ENCODE measurements around the gene SLC4A2. TPM values are rescaled to one million over a fixed set of nuclear protein-coding genes. Genes with fewer than 3 reads are reported as not detected.
"Not testable (repeated sequence)": the region's sequence is repeated elsewhere in the genome, so short reads cannot be mapped to it uniquely, and the experiment has no call there.

The SLC4A2 gene
- total RNA-seq, 4 donors from 2014 or later, result 74.3 to 111 (median 91.4) TPM

DNA sequence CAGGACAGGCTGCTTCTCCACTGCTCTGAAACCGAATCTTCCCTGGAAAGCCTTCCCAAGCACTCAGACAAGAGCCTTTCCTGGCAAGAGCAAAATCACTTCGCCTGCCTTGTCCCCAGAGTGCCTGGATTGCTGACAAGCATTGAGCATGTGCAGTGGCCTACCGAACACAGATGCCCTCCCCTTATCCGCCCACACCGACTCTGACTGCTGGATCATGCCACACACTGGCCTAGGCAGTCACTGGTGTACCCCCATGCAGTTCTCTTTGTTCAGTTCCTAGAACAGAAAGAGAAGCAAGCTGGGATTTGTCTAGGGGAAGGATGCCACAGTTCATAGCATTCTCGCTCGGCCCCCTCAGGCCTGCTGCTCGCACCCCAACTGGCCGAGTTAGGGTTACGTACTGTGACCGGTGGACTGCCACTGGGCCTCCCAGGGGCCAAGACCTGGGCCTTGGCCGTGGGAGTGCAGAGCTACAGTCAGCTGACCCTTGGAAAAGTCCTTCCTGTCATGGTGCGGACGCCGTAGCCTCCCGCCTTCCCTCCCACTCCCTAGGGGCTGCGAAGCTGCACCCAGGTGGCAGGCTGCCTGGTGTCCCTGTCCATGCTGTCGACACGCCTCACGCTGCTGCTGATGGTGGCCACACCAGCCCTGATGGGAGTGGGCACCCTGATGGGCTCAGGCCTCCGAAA lies 24.2 kb upstream of the SLC4A2 start:
- DNase-seq (ENCODE audit: low spot score in 2 of 2), result no peak
- 62 to 74% methylated on average over 12 to 19 of the region's 21 CpGs for WGBS, 2 donors
- Histone ChIP-seq H3K36me3 (peaks cover 0 to 81% (median 0%) of the 10 kb centered on the region in 3 donors), H3K9me3 (no peaks in the 10 kb centered on the region), H3K27me3 (no peaks in the 10 kb centered on the region), H3K4me3 (no peak overlapping the region), H3K27ac (peak overlapping the region in 3 of 4 donors; percentile 4 to 73 (median 67)), H3K4me1 (peaks cover 0 to 27% (median 9%) of the 10 kb centered on the region in 4 donors)
- TF ChIP-seq EP300 (IDR thresholded peaks at IDR 0.05) (no peak), POLR2A (IDR thresholded peaks at IDR 0.05) (no peak)
- TF ChIP-seq, protein P1, sequence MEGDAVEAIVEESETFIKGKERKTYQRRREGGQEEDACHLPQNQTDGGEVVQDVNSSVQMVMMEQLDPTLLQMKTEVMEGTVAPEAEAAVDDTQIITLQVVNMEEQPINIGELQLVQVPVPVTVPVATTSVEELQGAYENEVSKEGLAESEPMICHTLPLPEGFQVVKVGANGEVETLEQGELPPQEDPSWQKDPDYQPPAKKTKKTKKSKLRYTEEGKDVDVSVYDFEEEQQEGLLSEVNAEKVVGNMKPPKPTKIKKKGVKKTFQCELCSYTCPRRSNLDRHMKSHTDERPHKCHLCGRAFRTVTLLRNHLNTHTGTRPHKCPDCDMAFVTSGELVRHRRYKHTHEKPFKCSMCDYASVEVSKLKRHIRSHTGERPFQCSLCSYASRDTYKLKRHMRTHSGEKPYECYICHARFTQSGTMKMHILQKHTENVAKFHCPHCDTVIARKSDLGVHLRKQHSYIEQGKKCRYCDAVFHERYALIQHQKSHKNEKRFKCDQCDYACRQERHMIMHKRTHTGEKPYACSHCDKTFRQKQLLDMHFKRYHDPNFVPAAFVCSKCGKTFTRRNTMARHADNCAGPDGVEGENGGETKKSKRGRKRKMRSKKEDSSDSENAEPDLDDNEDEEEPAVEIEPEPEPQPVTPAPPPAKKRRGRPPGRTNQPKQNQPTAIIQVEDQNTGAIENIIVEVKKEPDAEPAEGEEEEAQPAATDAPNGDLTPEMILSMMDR (IDR thresholded peaks at IDR 0.05), result no peak

DNA sequence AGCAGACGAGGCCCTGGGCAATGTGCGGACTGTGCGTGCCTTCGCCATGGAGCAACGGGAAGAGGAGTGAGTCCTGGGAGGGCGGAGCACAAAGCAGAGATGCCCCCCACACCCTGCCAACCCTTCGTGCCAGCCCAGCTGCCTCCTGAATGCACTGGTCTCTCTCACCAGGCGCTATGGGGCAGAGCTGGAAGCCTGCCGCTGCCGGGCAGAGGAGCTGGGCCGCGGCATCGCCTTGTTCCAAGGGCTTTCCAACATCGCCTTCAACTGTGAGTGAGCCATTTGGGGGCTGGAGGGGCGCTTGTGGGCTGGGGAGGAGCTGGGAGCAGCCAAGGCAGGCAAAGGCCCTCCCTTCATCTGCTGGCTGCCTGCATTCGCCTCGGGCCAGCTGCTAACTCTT lies 23.5 kb upstream of the SLC4A2 start:
- Histone ChIP-seq H3K36me3 (peaks cover 0 to 79% (median 0%) of the 10 kb centered on the region in 3 donors), H3K27me3 (no peaks in the 10 kb centered on the region), H3K4me1 (peaks cover 0 to 27% (median 9%) of the 10 kb centered on the region in 4 donors), H3K27ac (peak overlapping the region in 1 of 4 donors; percentile 73), H3K9me3 (no peaks in the 10 kb centered on the region), H3K4me3 (no peak overlapping the region)
- WGBS, 2 donors, result 91 to 93% methylated on average over 8 to 17 of the region's 17 CpGs
- no peak for DNase-seq (ENCODE audit: low spot score in 2 of 2)
- TF ChIP-seq EP300 (IDR thresholded peaks at IDR 0.05) (no peak), POLR2A (IDR thresholded peaks at IDR 0.05) (no peak)
- TF ChIP-seq, protein P1 (IDR thresholded peaks at IDR 0.05), result no peak

DNA sequence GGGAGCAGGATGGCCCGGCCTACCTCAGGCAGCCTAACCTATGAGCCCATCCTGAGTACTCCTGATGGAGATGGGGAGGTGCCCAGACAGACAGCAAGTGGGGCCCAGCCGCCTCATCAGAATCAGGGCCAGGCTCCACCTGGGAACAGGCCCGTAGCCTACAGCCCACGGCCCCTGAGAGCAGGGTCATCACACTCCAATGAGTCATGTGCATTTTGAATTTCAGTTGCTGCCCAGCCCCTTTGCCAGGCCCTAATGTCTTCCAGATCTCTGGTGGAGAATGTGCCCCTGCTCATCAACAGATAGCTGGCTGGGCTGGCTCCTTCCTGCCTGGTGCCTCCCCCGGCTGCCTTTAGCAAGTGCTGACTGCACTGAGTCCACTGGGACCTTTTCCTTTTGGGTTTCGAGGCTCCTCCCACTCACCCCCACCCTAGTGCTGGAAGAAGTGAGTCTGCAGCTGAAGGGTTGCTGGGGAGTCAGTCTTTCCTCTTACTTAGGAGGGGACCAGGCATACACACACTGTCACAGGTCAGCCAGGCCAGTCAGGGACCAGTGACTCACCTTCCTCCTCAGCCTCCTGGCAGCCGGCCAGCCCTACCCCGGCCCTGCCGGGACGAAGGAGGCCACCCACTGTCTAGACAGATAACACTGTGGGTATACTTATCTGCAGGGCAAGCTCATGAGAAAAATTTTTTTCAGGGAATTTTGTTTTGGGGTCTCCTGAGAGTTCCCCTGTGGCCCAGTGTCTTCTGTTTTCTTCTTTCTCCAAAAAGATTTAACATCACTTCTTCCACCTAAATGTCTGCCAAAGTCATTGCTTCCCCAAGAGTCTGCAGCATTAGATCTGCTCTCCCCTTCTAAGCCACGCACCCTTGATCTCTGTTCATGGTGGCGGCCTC lies 20.2 kb upstream of the SLC4A2 start:
- Histone ChIP-seq H3K4me3 (no peak overlapping the region), H3K27me3 (no peaks in the 10 kb centered on the region), H3K4me1 (peaks cover 0 to 27% (median 9%) of the 10 kb centered on the region in 4 donors), H3K36me3 (peaks cover 0 to 81% (median 0%) of the 10 kb centered on the region in 3 donors), H3K9me3 (no peaks in the 10 kb centered on the region), H3K27ac (peak overlapping the region in 2 of 4 donors; percentile 20 to 70)
- peak; percentile 23 to 45 for DNase-seq (ENCODE audit: low spot score in 2 of 2)
- WGBS, 2 donors, result 38 to 40% methylated on average over 10 to 12 of the region's 12 CpGs
- TF ChIP-seq EP300 (IDR thresholded peaks at IDR 0.05) (peak in 1 of 2 donors; percentile 45), POLR2A (IDR thresholded peaks at IDR 0.05) (no peak)

DNA sequence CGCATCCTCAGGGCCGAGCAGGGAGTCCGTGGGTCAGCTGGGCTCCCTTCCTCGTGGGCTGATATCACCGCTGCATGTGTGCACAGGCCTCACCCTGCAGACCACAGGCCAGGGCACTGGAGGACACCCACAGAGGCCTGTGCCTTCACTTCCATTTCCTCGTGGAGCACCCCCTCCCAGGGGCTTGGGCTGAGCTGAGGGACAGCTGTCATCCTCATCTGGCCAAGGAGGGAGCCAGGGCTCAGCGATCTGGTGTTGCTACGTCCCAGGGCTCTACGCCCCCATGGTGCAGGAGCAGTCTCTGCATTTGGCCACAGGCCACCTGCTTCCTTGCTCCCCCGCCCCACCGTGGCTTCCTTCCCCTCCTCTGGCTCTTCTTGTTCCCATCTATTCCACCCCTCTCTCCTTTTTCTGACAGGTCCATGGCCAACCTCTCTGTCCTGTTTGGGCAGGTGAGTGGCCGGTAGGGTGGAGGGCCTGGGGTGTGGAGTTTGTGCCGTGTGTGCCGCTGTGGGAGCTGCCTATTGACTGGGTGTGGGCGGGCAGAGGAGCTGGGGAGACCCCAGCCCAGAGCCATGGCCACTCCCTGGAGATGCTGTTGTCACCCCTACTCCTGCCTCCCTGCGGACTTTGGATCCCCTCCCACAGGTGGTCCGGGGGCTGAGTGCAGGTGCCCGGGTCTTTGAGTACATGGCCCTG lies 19.4 kb upstream of the SLC4A2 start:
- H3K27ac ChIP-seq, result no peak overlapping the region
- H3K36me3 ChIP-seq, result peaks cover 0 to 81% (median 0%) of the 10 kb centered on the region in 3 donors
- no peak for DNase-seq (ENCODE audit: low spot score in 2 of 2)
- no peaks in the 10 kb centered on the region for H3K27me3 ChIP-seq
- WGBS, 2 donors, result 68% methylated on average over 17 to 18 of the region's 18 CpGs
- H3K4me3 ChIP-seq, result no peak overlapping the region
- H3K9me3 ChIP-seq, result no peaks in the 10 kb centered on the region
- TF ChIP-seq, protein P1 (IDR thresholded peaks at IDR 0.05), result no peak
- no peak for TF ChIP-seq POLR2A (IDR thresholded peaks at IDR 0.05)
- TF ChIP-seq EP300 (IDR thresholded peaks at IDR 0.05), result no peak
- H3K4me1 ChIP-seq, result peaks cover 0 to 24% (median 9%) of the 10 kb centered on the region in 4 donors

DNA sequence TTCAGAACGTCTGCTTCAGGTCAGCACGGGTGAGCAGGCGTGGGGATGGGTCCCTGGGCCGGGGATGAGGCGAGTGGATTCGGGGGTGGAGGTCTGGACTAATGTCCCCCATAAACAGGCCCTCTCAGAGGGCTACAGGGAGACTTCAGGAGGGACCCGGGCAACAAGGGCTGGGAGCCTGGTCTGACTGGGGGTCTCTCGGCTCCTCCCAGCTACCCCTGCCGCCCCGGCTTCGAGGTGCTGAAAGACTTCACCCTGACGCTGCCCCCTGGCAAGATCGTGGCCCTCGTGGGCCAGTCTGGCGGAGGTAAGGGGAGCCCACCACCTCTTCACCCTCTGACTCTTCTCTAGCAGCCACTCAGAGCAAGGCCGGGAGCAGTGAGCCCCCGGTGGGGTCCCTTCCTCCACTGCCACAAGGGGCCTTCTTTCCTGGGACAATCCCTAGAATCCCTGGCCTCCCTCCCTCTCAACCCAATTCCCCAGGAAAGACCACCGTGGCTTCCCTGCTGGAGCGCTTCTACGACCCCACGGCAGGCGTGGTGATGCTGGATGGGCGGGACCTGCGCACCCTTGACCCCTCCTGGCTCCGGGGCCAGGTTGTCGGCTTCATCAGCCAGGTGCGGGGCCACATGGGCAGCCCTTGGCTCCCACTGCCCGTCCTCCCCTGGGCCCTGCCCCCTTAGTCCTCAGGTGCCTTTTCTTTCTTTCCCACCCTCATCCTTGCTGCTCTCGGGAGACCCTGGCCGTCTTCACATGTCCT lies 18.6 kb upstream of the SLC4A2 start:
- H3K36me3 ChIP-seq, result peaks cover 0 to 81% (median 0%) of the 10 kb centered on the region in 3 donors
- DNase-seq (ENCODE audit: low spot score in 2 of 2), result no peak
- WGBS, 2 donors, result 87% methylated on average over 29 to 30 of the region's 30 CpGs
- no peaks in the 10 kb centered on the region for H3K27me3 ChIP-seq
- H3K9me3 ChIP-seq, result no peaks in the 10 kb centered on the region
- no peak for TF ChIP-seq POLR2A (IDR thresholded peaks at IDR 0.05)
- TF ChIP-seq EP300 (IDR thresholded peaks at IDR 0.05), result no peak
- TF ChIP-seq, protein P1 (IDR thresholded peaks at IDR 0.05), result no peak
- H3K27ac ChIP-seq, result no peak overlapping the region
- no peak overlapping the region for H3K4me3 ChIP-seq
- peaks cover 0 to 19% (median 9%) of the 10 kb centered on the region in 4 donors for H3K4me1 ChIP-seq

DNA sequence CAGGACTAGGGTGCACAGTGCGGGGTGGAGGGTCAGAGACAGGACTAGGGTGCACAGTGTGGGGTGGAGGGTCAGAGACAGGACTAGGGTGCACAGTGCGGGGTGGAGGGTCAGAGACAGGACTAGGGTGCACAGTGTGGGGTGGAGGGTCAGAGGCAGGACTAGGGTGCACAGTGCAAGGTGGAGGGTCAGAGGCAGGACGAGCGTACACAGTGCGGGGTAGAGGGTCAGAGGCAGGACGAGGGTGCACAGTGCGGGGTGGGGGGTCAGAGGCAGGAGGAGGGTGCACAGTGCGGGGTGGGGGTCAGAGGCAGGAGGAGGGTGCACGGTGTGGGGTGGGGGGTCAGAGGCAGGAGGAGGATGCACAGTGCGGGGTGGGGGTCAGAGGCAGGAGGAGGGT lies 15.9 kb upstream of the SLC4A2 start:
- H3K4me3 ChIP-seq; H3K27ac ChIP-seq; H3K27me3 ChIP-seq; DNase-seq (ENCODE audit: low spot score in 2 of 2); H3K9me3 ChIP-seq: not testable (repeated sequence)
- H3K4me1 ChIP-seq, result peaks cover 0 to 33% (median 18%) of the 10 kb centered on the region in 4 donors
- H3K36me3 ChIP-seq, result peaks cover 0 to 59% (median 0%) of the 10 kb centered on the region in 3 donors
- WGBS, 2 donors, result 84 to 87% methylated on average over 10 of the region's 10 CpGs

All from tibial nerve (tissue), 4 donors.